Right atrium auricular region (tissue), 2 donors: ENCODE measurements around the gene MOB2. TPM values are rescaled to one million over a fixed set of nuclear protein-coding genes. Genes with fewer than 3 reads are reported as not detected.

Experiments
- DNase-seq: peaks from one replicate; pipeline ENCODE4 v3.0.0-alpha.2; 2019; ENCODE audit warnings: low spot score
- H3K27ac ChIP-seq, 2 donors: fragments of 200-600 bp; sonication (generic); 1 replicate in 1 of 2; 2 replicates in 1 of 2; pipeline ENCODE4 v1.5.1; 2016 to 2019
- H3K27me3 ChIP-seq, 2 donors: fragments of 200-600 bp; sonication (generic); one replicate each; pipeline versions ENCODE4 v1.5.1 to v1.6.0; 2017 to 2019
- H3K36me3 ChIP-seq: fragments of 200-600 bp; sonication (generic); one replicate; pipeline ENCODE4 v1.5.1; 2016
- H3K4me1 ChIP-seq, 2 donors: fragments of 200-600 bp; sonication (generic); one replicate each; pipeline versions ENCODE4 v1.5.1 to v1.6.0; 2017 to 2019
- H3K4me3 ChIP-seq, 2 donors: fragments of 200-600 bp; sonication (generic); 1 replicate in 1 of 2; 2 replicates in 1 of 2; pipeline ENCODE4 v1.5.1; 2017 to 2019; ENCODE audit warnings: mild to moderate bottlenecking in 1 of 2, moderate library complexity in 1 of 2
- H3K9me3 ChIP-seq, 2 donors: fragments of 200-600 bp; sonication (generic); one replicate each; pipeline ENCODE4 v1.5.1; 2019
- CTCF ChIP-seq, 2 donors: fragments of 200-600 bp; sonication (generic); IDR thresholded peaks; one replicate each; pipeline ENCODE4 v1.5.1; 2019; ENCODE audit warnings: antibody characterized with exemption in 2 of 2
- total RNA-seq, 2 donors: library from RNA; depleted of rRNA; stranded (reverse); fragments of >200 nt; gene quantifications; one replicate each; pipeline ENCODE4 v1.1.0, GENCODE V29; 2016

Gene MOB2
- total RNA-seq, 2 donors from 2014 or later, result 22.0 to 27.9 TPM

GRCh38 chr11:1468002-1468401 lies 18.6 kb downstream of the MOB2 start:
- H3K27me3 ChIP-seq, result no peaks in the 10 kb centered on the region
- no peak for DNase-seq
- H3K4me1 ChIP-seq, result peaks cover 0 to 14% of the 10 kb centered on the region in 2 donors
- no peak overlapping the region for H3K27ac ChIP-seq
- no peak overlapping the region for H3K4me3 ChIP-seq
- TF ChIP-seq CTCF (IDR thresholded peaks at IDR 0.05), result no peak
- peaks cover 48% of the 10 kb centered on the region for H3K36me3 ChIP-seq
- no peaks in the 10 kb centered on the region for H3K9me3 ChIP-seq

DNA sequence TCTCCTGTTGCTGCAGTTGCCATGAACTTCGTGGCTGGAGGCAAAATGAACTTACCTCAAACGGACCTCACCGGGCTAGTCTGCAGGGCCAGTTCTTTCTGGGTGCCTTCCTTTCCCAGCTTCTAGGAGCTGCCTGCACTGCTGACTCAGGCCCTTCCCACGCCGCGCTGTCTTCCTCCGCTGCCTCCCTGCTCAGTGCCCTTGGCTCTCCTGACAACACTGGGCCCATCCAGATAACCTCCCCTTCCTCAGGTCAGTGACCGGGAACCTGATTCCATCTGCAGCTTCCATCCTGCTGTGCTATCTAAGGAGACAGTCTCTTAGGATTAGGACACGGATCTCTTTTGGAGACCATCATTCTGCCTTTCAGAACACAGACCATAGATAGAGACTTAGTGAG lies 19.3 kb downstream of the MOB2 start:
- no peaks in the 10 kb centered on the region for H3K9me3 ChIP-seq
- peaks cover 0 to 14% of the 10 kb centered on the region in 2 donors for H3K4me1 ChIP-seq
- peaks cover 41% of the 10 kb centered on the region for H3K36me3 ChIP-seq
- no peaks in the 10 kb centered on the region for H3K27me3 ChIP-seq
- no peak overlapping the region for H3K4me3 ChIP-seq
- H3K27ac ChIP-seq, result no peak overlapping the region
- no peak for DNase-seq
- no peak for TF ChIP-seq CTCF (IDR thresholded peaks at IDR 0.05)

- H3K27ac ChIP-seq, result no peak overlapping the region
- no peak overlapping the region for H3K4me3 ChIP-seq
- TF ChIP-seq CTCF (IDR thresholded peaks at IDR 0.05), result no peak
- H3K9me3 ChIP-seq, result no peaks in the 10 kb centered on the region
- DNase-seq, result no peak
- peaks cover 0 to 14% of the 10 kb centered on the region in 2 donors for H3K4me1 ChIP-seq
- peaks cover 37% of the 10 kb centered on the region for H3K36me3 ChIP-seq
- H3K27me3 ChIP-seq, result no peaks in the 10 kb centered on the region
Measured at GRCh38 chr11:1466784-1467183, 19.8 kb downstream of the MOB2 start.

DNA sequence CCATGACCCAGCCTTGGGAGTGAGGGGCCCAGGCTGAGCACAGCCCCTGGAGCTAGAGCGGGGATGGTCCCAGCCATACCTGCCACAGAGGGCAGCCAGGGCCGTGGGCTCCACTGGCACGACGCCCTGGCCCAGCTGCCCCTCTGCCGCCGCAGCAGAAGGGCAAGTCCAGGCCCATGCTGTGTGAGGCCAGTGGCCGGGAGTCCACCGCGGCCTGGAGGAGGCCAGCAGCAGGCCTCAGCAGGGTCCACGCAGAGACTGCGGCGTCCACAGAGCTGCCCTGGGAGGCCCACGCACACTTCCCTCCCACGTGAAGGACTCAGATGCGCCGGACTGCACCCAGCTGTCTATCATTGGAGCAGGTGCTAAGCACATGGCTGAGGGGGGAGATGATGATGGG lies 23.5 kb downstream of the MOB2 start:
- no peak for TF ChIP-seq CTCF (IDR thresholded peaks at IDR 0.05)
- H3K27me3 ChIP-seq, result no peaks in the 10 kb centered on the region
- H3K4me1 ChIP-seq, result peaks cover 0 to 20% of the 10 kb centered on the region in 2 donors
- DNase-seq, result no peak
- H3K4me3 ChIP-seq, result no peak overlapping the region
- no peak overlapping the region for H3K27ac ChIP-seq
- peaks cover 2% of the 10 kb centered on the region for H3K36me3 ChIP-seq
- no peaks in the 10 kb centered on the region for H3K9me3 ChIP-seq

GRCh38 chr11:1462698-1462975 lies 23.9 kb downstream of the MOB2 start:
- H3K4me1 ChIP-seq, result peaks cover 0 to 16% of the 10 kb centered on the region in 2 donors
- no peaks in the 10 kb centered on the region for H3K9me3 ChIP-seq
- H3K27me3 ChIP-seq, result no peaks in the 10 kb centered on the region
- H3K27ac ChIP-seq, result no peak overlapping the region
- no peaks in the 10 kb centered on the region for H3K36me3 ChIP-seq
- TF ChIP-seq CTCF (IDR thresholded peaks at IDR 0.05), result no peak
- H3K4me3 ChIP-seq, result no peak overlapping the region
- DNase-seq, result no peak

DNA sequence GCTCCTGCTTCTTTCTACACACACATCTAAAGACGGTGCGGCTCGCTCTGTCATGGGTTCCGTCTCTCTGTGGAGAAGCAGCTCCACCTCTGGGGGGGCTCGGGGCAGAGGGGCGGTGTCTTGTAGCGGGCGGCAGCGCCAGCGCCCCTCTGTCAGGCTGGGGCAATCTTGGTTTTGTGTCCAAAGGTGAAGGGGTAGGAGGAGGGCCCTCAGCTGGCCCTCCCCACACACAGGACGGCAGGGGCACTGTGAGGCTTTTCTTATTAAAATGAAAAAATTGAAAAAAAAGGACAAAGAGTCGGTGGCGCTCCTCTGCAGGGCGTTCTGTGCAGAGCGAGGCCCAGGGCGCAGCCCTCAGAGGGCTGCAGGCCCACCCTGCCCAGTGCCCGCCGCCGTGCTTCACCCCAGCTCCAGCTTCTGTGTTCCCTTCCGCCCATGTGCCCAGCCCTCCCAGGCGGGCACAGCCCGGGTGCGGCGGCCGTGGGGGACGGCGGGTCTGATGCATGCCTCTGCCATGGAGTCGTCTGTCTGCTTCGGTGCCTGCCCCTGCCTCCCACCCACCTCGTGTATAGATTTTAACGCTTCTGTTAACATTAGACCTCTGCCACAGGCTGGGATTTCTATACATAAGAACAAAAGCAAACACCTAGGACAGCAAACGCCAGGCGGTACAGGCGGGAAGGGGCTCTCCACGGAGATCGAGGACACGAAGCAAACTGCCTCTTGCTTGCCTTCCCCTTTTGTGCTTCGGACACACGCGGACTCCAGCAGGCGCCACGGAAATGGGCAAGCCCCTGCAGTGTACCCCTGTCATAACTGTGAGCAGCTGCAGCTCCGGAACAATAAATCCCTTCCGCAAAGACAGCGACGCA lies 24.5 kb downstream of the MOB2 start:
- no peak for TF ChIP-seq CTCF (IDR thresholded peaks at IDR 0.05)
- H3K36me3 ChIP-seq, result no peaks in the 10 kb centered on the region
- no peaks in the 10 kb centered on the region for H3K27me3 ChIP-seq
- H3K4me3 ChIP-seq, result no peak overlapping the region
- DNase-seq, result no peak
- H3K4me1 ChIP-seq, result peaks cover 0 to 13% of the 10 kb centered on the region in 2 donors
- H3K9me3 ChIP-seq, result no peaks in the 10 kb centered on the region
- H3K27ac ChIP-seq, result no peak overlapping the region
